ENCODE data around the gene TXLNA. TPM values are rescaled to one million over a fixed set of nuclear protein-coding genes. Genes with fewer than 3 reads are reported as not detected.
"Not testable (repeated sequence)": the region's sequence is repeated elsewhere in the genome, so short reads cannot be mapped to it uniquely, and the experiment has no call there.

TXLNA gene
- total and polyA plus RNA-seq, 7 donors = 8.0 to 21.5 (median 15.7) TPM

- intact Hi-C loops (cut with DNase I) = no loop called here
- H3K4me1 ChIP-seq = peaks cover 16% of the 10 kb centered on the region
- no peak overlapping the region for H3K4me3 ChIP-seq
- ATAC-seq = peak in 3 of 4 donors; percentile 31 to 62 (median 59)
- 28 to 36% (median 33%) methylated on average over 5 of the region's 5 CpGs for WGBS, 3 donors
- H3K36me3 ChIP-seq (ENCODE audit: insufficient read depth in 1 of 2, low read depth in 1 of 2) = peaks cover 0 to 19% of the 10 kb centered on the region in 2 donors
- H3K27ac ChIP-seq = peak overlapping the region; percentile 36
- DNase-seq = no peak
- TF ChIP-seq, protein P1, sequence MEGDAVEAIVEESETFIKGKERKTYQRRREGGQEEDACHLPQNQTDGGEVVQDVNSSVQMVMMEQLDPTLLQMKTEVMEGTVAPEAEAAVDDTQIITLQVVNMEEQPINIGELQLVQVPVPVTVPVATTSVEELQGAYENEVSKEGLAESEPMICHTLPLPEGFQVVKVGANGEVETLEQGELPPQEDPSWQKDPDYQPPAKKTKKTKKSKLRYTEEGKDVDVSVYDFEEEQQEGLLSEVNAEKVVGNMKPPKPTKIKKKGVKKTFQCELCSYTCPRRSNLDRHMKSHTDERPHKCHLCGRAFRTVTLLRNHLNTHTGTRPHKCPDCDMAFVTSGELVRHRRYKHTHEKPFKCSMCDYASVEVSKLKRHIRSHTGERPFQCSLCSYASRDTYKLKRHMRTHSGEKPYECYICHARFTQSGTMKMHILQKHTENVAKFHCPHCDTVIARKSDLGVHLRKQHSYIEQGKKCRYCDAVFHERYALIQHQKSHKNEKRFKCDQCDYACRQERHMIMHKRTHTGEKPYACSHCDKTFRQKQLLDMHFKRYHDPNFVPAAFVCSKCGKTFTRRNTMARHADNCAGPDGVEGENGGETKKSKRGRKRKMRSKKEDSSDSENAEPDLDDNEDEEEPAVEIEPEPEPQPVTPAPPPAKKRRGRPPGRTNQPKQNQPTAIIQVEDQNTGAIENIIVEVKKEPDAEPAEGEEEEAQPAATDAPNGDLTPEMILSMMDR (IDR thresholded peaks at IDR 0.05) = no peak
- H3K9me3 ChIP-seq = no peaks in the 10 kb centered on the region
- no peaks in the 10 kb centered on the region for H3K27me3 ChIP-seq (ENCODE audit: insufficient read depth in 3 of 3, low read length in 2 of 3)
Measured at GRCh38 chr1:32151319-32151787, 28.1 kb upstream of the TXLNA start.

DNA sequence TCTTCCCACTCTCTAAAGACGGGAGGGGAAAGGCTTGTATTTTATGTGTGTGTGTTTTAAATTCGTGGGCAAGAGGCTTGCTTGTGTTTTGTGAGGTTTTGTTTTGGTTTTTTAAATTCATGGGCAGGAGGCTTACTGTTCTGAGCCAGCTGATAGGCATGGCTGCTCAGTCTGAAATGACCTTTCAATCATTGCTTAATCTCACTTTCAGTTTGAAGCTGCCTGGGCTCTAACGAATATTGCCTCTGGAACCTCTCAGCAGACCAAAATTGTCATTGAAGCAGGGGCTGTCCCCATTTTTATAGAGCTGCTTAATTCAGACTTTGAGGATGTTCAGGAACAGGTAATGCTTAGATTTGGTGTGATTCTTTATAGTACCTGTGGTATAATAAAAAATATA lies 20.3 kb upstream of the TXLNA start:
- H3K4me1 ChIP-seq = no peaks in the 10 kb centered on the region
- H3K36me3 ChIP-seq (ENCODE audit: insufficient read depth in 1 of 2, low read depth in 1 of 2) = peaks cover 18 to 97% of the 10 kb centered on the region in 2 donors
- no peak overlapping the region for H3K4me3 ChIP-seq
- no peak overlapping the region for H3K27ac ChIP-seq
- WGBS, 3 donors = 78 to 89% (median 81%) methylated on average over 3 of the region's 3 CpGs
- DNase-seq (no peak), ATAC-seq (no peak)
- TF ChIP-seq, protein P1 (IDR thresholded peaks at IDR 0.05) = no peak
- H3K9me3 ChIP-seq = no peaks in the 10 kb centered on the region
- no peaks in the 10 kb centered on the region for H3K27me3 ChIP-seq (ENCODE audit: insufficient read depth in 3 of 3, low read length in 2 of 3)
- intact Hi-C loops (cut with DNase I) = loop anchor here in 1 of 2 donors (5.0 kb wide), 1 partner anchor 47 kb away; no protein-coding TSS in a partner anchor

GRCh38 chr1:32163405-32163804 lies 16.1 kb upstream of the TXLNA start:
- ATAC-seq = no peak
- TF ChIP-seq, protein P1 (IDR thresholded peaks at IDR 0.05) = no peak
- Histone ChIP-seq H3K27ac (no peak overlapping the region), H3K9me3 (no peaks in the 10 kb centered on the region), H3K27me3 (ENCODE audit: insufficient read depth in 3 of 3, low read length in 2 of 3) (no peaks in the 10 kb centered on the region), H3K4me3 (no peak overlapping the region), H3K4me1 (no peaks in the 10 kb centered on the region), H3K36me3 (ENCODE audit: insufficient read depth in 1 of 2, low read depth in 1 of 2) (peaks cover 8 to 94% of the 10 kb centered on the region in 2 donors)
- 95 to 97% (median 96%) methylated on average over 2 of the region's 2 CpGs for WGBS, 3 donors
- intact Hi-C loops (cut with DNase I) = no loop called here
- DNase-seq = no peak

- H3K27ac ChIP-seq; H3K27me3 ChIP-seq (ENCODE audit: insufficient read depth in 3 of 3, low read length in 2 of 3); DNase-seq; H3K4me1 ChIP-seq; H3K4me3 ChIP-seq; intact Hi-C loops (cut with DNase I); H3K9me3 ChIP-seq: not testable (repeated sequence)
- peaks cover 10 to 94% of the 10 kb centered on the region in 2 donors for H3K36me3 ChIP-seq (ENCODE audit: insufficient read depth in 1 of 2, low read depth in 1 of 2)
- WGBS, 3 donors = 43 to 50% (median 49%) methylated on average over 10 of the region's 10 CpGs
- ATAC-seq = peak in 2 of 4 donors; percentile 52 to 55
Measured at GRCh38 chr1:32165633-32166032, 13.8 kb upstream of the TXLNA start.

- peaks cover 19 to 92% of the 10 kb centered on the region in 2 donors for H3K36me3 ChIP-seq (ENCODE audit: insufficient read depth in 1 of 2, low read depth in 1 of 2)
- WGBS, 3 donors = 75 to 90% (median 82%) methylated on average over 4 of the region's 4 CpGs
Measured at GRCh38 chr1:32170991-32171390, 8.5 kb upstream of the TXLNA start.

More at GRCh38 chr1:32170991-32171390, 8.5 kb upstream of the TXLNA start:
- DNase-seq = no peak
- intact Hi-C loops (cut with DNase I) = no loop called here
- ATAC-seq = no peak
- H3K27me3 ChIP-seq (ENCODE audit: insufficient read depth in 3 of 3, low read length in 2 of 3) = no peaks in the 10 kb centered on the region
- H3K4me1 ChIP-seq = no peaks in the 10 kb centered on the region
- no peak overlapping the region for H3K27ac ChIP-seq
- H3K4me3 ChIP-seq = no peak overlapping the region
- no peaks in the 10 kb centered on the region for H3K9me3 ChIP-seq
- TF ChIP-seq, protein P1 (IDR thresholded peaks at IDR 0.05) = no peak

Data from psoas muscle (tissue), 8 donors.